Loucy (cell line): ENCODE results near the gene PAPPA2.

Experiments used
- EZH2phosphoT487 ChIP-seq: fragments of 200-600 bp; IDR thresholded peaks from 2 replicates; pipeline ENCODE4 v1.6.1; 2018; ENCODE audit warnings: antibody characterized with exemption, mild to moderate bottlenecking, moderate library complexity, borderline replicate concordance
- TF ChIP-seq, protein P1 (sequence below): fragments of 200-600 bp; sonication (generic); conservative IDR thresholded peaks from 2 replicates; pipeline ENCODE4 v1.5.1; 2014; ENCODE audit warnings: mild to moderate bottlenecking, antibody characterized with exemption, low read length

DNA sequence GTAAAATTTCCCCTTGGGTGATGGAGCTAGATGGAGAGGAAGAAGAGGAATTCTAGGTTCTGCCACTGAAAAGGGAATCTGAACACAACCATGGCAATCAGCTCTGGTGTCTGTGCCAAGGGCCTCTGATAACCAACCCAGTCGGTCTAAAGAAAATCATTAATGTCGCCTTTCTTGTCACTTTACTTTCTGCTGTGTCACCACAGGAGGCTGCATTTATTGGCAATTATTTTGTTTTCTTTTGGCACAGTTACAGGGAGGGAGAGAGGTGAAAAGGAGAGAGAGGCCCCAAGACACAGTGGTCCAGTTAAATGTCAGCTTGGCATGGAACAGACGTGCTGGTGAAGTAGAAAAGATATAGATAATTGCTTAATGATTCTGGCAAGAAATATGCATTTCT is 414.6 kb downstream of the PAPPA2 start:
- no peak for TF ChIP-seq EZH2phosphoT487
- TF ChIP-seq, protein P1, sequence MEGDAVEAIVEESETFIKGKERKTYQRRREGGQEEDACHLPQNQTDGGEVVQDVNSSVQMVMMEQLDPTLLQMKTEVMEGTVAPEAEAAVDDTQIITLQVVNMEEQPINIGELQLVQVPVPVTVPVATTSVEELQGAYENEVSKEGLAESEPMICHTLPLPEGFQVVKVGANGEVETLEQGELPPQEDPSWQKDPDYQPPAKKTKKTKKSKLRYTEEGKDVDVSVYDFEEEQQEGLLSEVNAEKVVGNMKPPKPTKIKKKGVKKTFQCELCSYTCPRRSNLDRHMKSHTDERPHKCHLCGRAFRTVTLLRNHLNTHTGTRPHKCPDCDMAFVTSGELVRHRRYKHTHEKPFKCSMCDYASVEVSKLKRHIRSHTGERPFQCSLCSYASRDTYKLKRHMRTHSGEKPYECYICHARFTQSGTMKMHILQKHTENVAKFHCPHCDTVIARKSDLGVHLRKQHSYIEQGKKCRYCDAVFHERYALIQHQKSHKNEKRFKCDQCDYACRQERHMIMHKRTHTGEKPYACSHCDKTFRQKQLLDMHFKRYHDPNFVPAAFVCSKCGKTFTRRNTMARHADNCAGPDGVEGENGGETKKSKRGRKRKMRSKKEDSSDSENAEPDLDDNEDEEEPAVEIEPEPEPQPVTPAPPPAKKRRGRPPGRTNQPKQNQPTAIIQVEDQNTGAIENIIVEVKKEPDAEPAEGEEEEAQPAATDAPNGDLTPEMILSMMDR, result no peak
